IMR-90 (cell line): ENCODE data around the gene ZNF385C. TPM values are rescaled to one million over a fixed set of nuclear protein-coding genes. Genes with fewer than 3 reads are reported as not detected.

ENCODE experiments used
- ATAC-seq: fragments of 200-7000 bp; cut with Tn5 transposase; 2 replicates; pipeline ENCODE4 v1.9.1; 2020; ENCODE audit warnings: low read depth, mild to moderate bottlenecking, moderate library complexity
- BruUV-seq: library from RNA; stranded (reverse); fragments of 400-500 nt; replicated peaks from 2 replicates; lab custom pipeline; 2021; lab: Mats Ljungman, UMichigan
- CTCF ChIA-PET: fragments of 300-600 bp; formaldehyde crosslinking; extraction: SDS; loops from one replicate; lab custom pipeline; 2021; ENCODE audit warnings: antibody characterized with exemption; lab: Yijun Ruan, JAX
- POLR2A ChIA-PET: fragments of 300-600 bp; sonication (Branson Sonifier 250); formaldehyde crosslinking; loops from one replicate; lab custom pipeline; 2022; ENCODE audit warnings: antibody characterized with exemption; ENCODE audit not compliant: unreplicated experiment; lab: Charles Lee
- DNase-seq: peaks from one replicate; pipeline ENCODE4 v3.0.0; 2013
- H2AFZ ChIP-seq: replicated peaks from 2 replicates; pipeline ENCODE3; 2013; ENCODE audit warnings: low read length, mild to moderate bottlenecking; ENCODE audit not compliant: poor library complexity
- H2AK5ac ChIP-seq: 2 replicates; pipeline ENCODE4 v1.6.1; 2013; ENCODE audit warnings: low read depth, low read length, inconsistent platforms
- H2AK9ac ChIP-seq: replicated peaks from 2 replicates; pipeline ENCODE3; 2013; ENCODE audit warnings: mild to moderate bottlenecking, low read depth, low read length, moderate library complexity; ENCODE audit not compliant: poor library complexity
- H2BK120ac ChIP-seq: 2 replicates; pipeline ENCODE4 v1.6.1; 2013; ENCODE audit warnings: low read depth, low read length, inconsistent platforms
- H2BK15ac ChIP-seq: 3 replicates; pipeline ENCODE4 v1.6.1; 2013; ENCODE audit warnings: low read depth, low read length, inconsistent platforms
- H2BK20ac ChIP-seq: 2 replicates; pipeline ENCODE4 v1.6.1; 2013; ENCODE audit warnings: low read depth, mild to moderate bottlenecking, inconsistent platforms, low read length, moderate library complexity
- H2BK5ac ChIP-seq: 2 replicates; pipeline ENCODE4 v1.6.1; 2013; ENCODE audit warnings: mild to moderate bottlenecking, low read depth, low read length, inconsistent platforms; ENCODE audit not compliant: poor library complexity, severe bottlenecking
- H3K14ac ChIP-seq: replicated peaks from 2 replicates; pipeline ENCODE4 v1.6.1; 2013; ENCODE audit warnings: low read depth, low read length, inconsistent platforms
- H3K18ac ChIP-seq: 2 replicates; pipeline ENCODE4 v1.6.1; 2013; ENCODE audit warnings: low read depth, low read length, control low read depth
- H3K23ac ChIP-seq: 2 replicates; pipeline ENCODE4 v1.6.1; 2013; ENCODE audit warnings: low read depth, low read length, inconsistent platforms
- H3K27ac ChIP-seq: 2 replicates; pipeline ENCODE4 v1.5.1; 2013; ENCODE audit warnings: mild to moderate bottlenecking, control low read depth, low read length; ENCODE audit not compliant: insufficient read depth
- H3K27me3 ChIP-seq: 2 replicates; pipeline ENCODE4 v1.6.1; 2013; ENCODE audit warnings: low read length; ENCODE audit not compliant: control insufficient read depth, insufficient read depth
- H3K36me3 ChIP-seq: 2 replicates; pipeline ENCODE4 v1.6.1; 2013; ENCODE audit warnings: low read length, mixed read lengths; ENCODE audit not compliant: control insufficient read depth, insufficient read depth
- H3K4ac ChIP-seq: 2 replicates; pipeline ENCODE4 v1.6.1; 2013; ENCODE audit warnings: low read depth, low read length, inconsistent platforms
- H3K4me1 ChIP-seq: 2 replicates; pipeline ENCODE4 v1.6.1; 2013; ENCODE audit warnings: low read length, mixed read lengths; ENCODE audit not compliant: control insufficient read depth, insufficient read depth
- H3K4me2 ChIP-seq: 2 replicates; pipeline ENCODE4 v1.6.1; 2013; ENCODE audit warnings: low read depth, mild to moderate bottlenecking, control low read depth, low read length, moderate library complexity
- H3K4me3 ChIP-seq: 2 replicates; pipeline ENCODE4 v1.5.1; 2013; ENCODE audit warnings: low read depth, mild to moderate bottlenecking, control low read depth, low read length, moderate library complexity; ENCODE audit not compliant: insufficient read depth
- H3K56ac ChIP-seq: 2 replicates; pipeline ENCODE4 v1.6.1; 2013; ENCODE audit warnings: low read length, inconsistent platforms; ENCODE audit not compliant: insufficient read depth; ENCODE audit errors: extremely low read depth
- H3K79me1 ChIP-seq, 2 experiments: 2 replicates each; pipeline ENCODE4 v1.6.1; 2013; ENCODE audit warnings: low read length in 2 of 2, inconsistent platforms in 1 of 2, low read depth in 1 of 2
- H3K9ac ChIP-seq: 2 replicates; pipeline ENCODE4 v1.6.1; 2013; ENCODE audit warnings: low read depth, low read length, control low read depth
- H3K9me1 ChIP-seq: 2 replicates; pipeline ENCODE4 v1.6.1; 2013; ENCODE audit warnings: low read length, inconsistent platforms; ENCODE audit not compliant: insufficient read depth
- H3K9me3 ChIP-seq: 2 replicates; pipeline ENCODE4 v1.6.1; 2013; ENCODE audit warnings: low read length; ENCODE audit not compliant: control insufficient read depth, insufficient read depth
- H4K20me1 ChIP-seq: 2 replicates; pipeline ENCODE4 v1.6.1; 2013; ENCODE audit warnings: low read length, inconsistent platforms; ENCODE audit not compliant: insufficient read depth
- H4K5ac ChIP-seq: 2 replicates; pipeline ENCODE4 v1.6.1; 2013; ENCODE audit warnings: mild to moderate bottlenecking, low read depth, low read length, control low read depth
- H4K8ac ChIP-seq, 2 experiments: 2 replicates each; pipeline ENCODE4 v1.6.1; 2013; ENCODE audit warnings: low read depth in 2 of 2, low read length in 2 of 2, control low read depth in 1 of 2, inconsistent platforms in 1 of 2
- H4K91ac ChIP-seq: 2 replicates; pipeline ENCODE4 v1.6.1; 2013; ENCODE audit warnings: low read depth, low read length, inconsistent platforms; ENCODE audit not compliant: insufficient read depth
- BHLHE40 ChIP-seq: fragments of 150-350 bp; IDR thresholded peaks from 2 replicates; pipeline ENCODE4 v1.6.1; 2016; ENCODE audit warnings: mild to moderate bottlenecking, low read depth, low read length
- CEBPB ChIP-seq: IDR thresholded peaks from 2 replicates; pipeline ENCODE4 v1.6.1; 2012; ENCODE audit warnings: low read depth, low read length, improper control_type of control experiment
- CHD1 ChIP-seq: IDR thresholded peaks from 2 replicates; pipeline ENCODE4 v1.6.1; 2012; ENCODE audit warnings: low read depth, low read length, improper control_type of control experiment
- FOS ChIP-seq: fragments of 150-350 bp; IDR thresholded peaks from 2 replicates; pipeline ENCODE4 v1.6.1; 2016; ENCODE audit warnings: low read depth, low read length
- MAFK ChIP-seq: IDR thresholded peaks from 2 replicates; pipeline ENCODE4 v1.6.1; 2012; ENCODE audit warnings: low read depth, low read length, improper control_type of control experiment
- MAZ ChIP-seq: IDR thresholded peaks from 2 replicates; pipeline ENCODE4 v1.6.1; 2012; ENCODE audit warnings: low read depth, mild to moderate bottlenecking, low read length, improper control_type of control experiment, moderate library complexity, borderline replicate concordance
- MXI1 ChIP-seq: IDR thresholded peaks from 2 replicates; pipeline ENCODE4 v1.6.1; 2012; ENCODE audit warnings: low read depth, mild to moderate bottlenecking, low read length, moderate library complexity, borderline replicate concordance
- NFE2L2 ChIP-seq: fragments of 150-350 bp; IDR thresholded peaks from 2 replicates; pipeline ENCODE4 v1.6.1; 2016; ENCODE audit warnings: low read depth, mild to moderate bottlenecking, low read length
- POLR2A ChIP-seq: IDR thresholded peaks from 2 replicates; pipeline ENCODE4 v1.6.1; 2012; ENCODE audit warnings: mild to moderate bottlenecking, low read depth, low read length
- RAD21 ChIP-seq: IDR thresholded peaks from 2 replicates; pipeline ENCODE4 v1.6.1; 2012; ENCODE audit warnings: low read length, improper control_type of control experiment
- RCOR1 ChIP-seq: IDR thresholded peaks from 2 replicates; pipeline ENCODE4 v1.6.1; 2012; ENCODE audit warnings: mild to moderate bottlenecking, low read length, improper control_type of control experiment; ENCODE audit not compliant: insufficient replicate concordance
- RFX5 ChIP-seq: IDR thresholded peaks from 2 replicates; pipeline ENCODE4 v1.8.0; 2012; ENCODE audit warnings: low read depth, mild to moderate bottlenecking, low read length, moderate library complexity
- SMC3 ChIP-seq: fragments of 150-350 bp; IDR thresholded peaks from 2 replicates; pipeline ENCODE4 v1.6.1; 2016; ENCODE audit warnings: low read depth, mild to moderate bottlenecking, antibody characterized with exemption, low read length, moderate library complexity
- USF2 ChIP-seq: fragments of 150-350 bp; IDR thresholded peaks from 2 replicates; pipeline ENCODE4 v1.6.1; 2017; ENCODE audit warnings: mild to moderate bottlenecking, antibody characterized with exemption, low read length, low read depth
- WGBS, 2 experiments: methylation state at CpG; one replicate each; pipeline versions ENCODE4 v1.1.5 to v1.1.7; 2013; ENCODE audit warnings: missing lambda C conversion rate in 2 of 2; ENCODE audit not compliant: insufficient read length in 1 of 2; ENCODE audit errors: extremely low coverage in 2 of 2; 5-methylcytosine and 5-hydroxymethylcytosine counted together
- dilution Hi-C: fragments of 300-500 bp; cut with HindIII; formaldehyde crosslinking; loops from one replicate; pipeline ENCODE4 v1.14.3; 2018; ENCODE audit warnings: low sequenced_read_pairs; ENCODE audit not compliant: unreplicated experiment
- in situ Hi-C: fragments of 300-500 bp; cut with MboI; formaldehyde crosslinking; loops from 3 replicates; pipeline ENCODE4 v1.14.3; 2019; ENCODE audit warnings: low sequenced_read_pairs, inconsistent platforms, mixed read lengths
- intact Hi-C: fragments of 100-400 bp; cut with micrococcal nuclease; formaldehyde crosslinking; loops from 2 replicates; pipeline ENCODE4 v1.10.0; 2022
- polyA plus RNA-seq, 3 experiments: library from polyadenylated mRNA; depleted of rRNA; stranded (reverse); fragments of >200 nt; gene quantifications; 2 replicates each; pipeline ENCODE4 v1.2.3, GENCODE V29; 2012; ENCODE audit warnings: low replicate concordance in 1 of 3
- total RNA-seq: library from RNA; depleted of rRNA; stranded (reverse); fragments of >200 nt; gene quantifications from 2 replicates; pipeline ENCODE4 v1.2.3, GENCODE V29; 2012
- TF ChIP-seq, protein P1 (sequence below): conservative IDR thresholded peaks from 2 replicates; pipeline ENCODE4 v1.5.1; 2012; ENCODE audit warnings: mild to moderate bottlenecking, low read depth, low read length, improper control_type of control experiment
- TF ChIP-seq, protein P2 (sequence below): fragments of 150-350 bp; IDR thresholded peaks from 2 replicates; pipeline ENCODE4 v1.6.1; 2016; ENCODE audit warnings: low read depth, mild to moderate bottlenecking, low read length, moderate library complexity, borderline replicate concordance

The ZNF385C gene
- total and polyA plus RNA-seq, 2 of the 4 experiments (the other 2 are of a cell fraction) = not detected

- dilution Hi-C loops (no loop called here), intact Hi-C loops (no loop called here), in situ Hi-C loops (no loop called here)
- Histone ChIP-seq H4K8ac (no peak overlapping the region), H4K20me1 (peaks cover 81% of the 10 kb centered on the region), H3K79me1 (peaks cover 34 to 75% of the 10 kb centered on the region in 2 experiments), H2AK5ac (no peak overlapping the region), H3K4ac (no peak overlapping the region), H4K91ac (no peak overlapping the region), H2AK9ac (no peak overlapping the region), H2AFZ (no peak overlapping the region), H3K56ac (no peak overlapping the region), H4K5ac (no peak overlapping the region), H2BK15ac (no peak overlapping the region), H3K9me3 (no peaks in the 10 kb centered on the region), H2BK120ac (no peak overlapping the region), H3K4me3 (no peak overlapping the region), H3K27me3 (no peaks in the 10 kb centered on the region), H3K18ac (no peak overlapping the region), H2BK20ac (no peak overlapping the region), H3K9me1 (peaks cover 14% of the 10 kb centered on the region), H3K4me2 (no peak overlapping the region), H3K36me3 (peaks cover 7% of the 10 kb centered on the region), H3K4me1 (peaks cover 14% of the 10 kb centered on the region), H3K23ac (no peak overlapping the region), H3K27ac (no peak overlapping the region), H2BK5ac (no peak overlapping the region), H3K14ac (no peak overlapping the region), H3K9ac (no peak overlapping the region)
- ChIA-PET CTCF (interaction anchor here (0.6 kb wide), 1 partner anchor 27 kb away, joined by 4 read pairs; no protein-coding TSS in a partner anchor), POLR2A (no interaction called here)
- no TSS peak for BruUV-seq
- TF ChIP-seq MAFK = no peak
- no peak for TF ChIP-seq RFX5
- TF ChIP-seq USF2 = no peak
- no peak for TF ChIP-seq NFE2L2
- TF ChIP-seq CEBPB = no peak
- TF ChIP-seq, protein P1, sequence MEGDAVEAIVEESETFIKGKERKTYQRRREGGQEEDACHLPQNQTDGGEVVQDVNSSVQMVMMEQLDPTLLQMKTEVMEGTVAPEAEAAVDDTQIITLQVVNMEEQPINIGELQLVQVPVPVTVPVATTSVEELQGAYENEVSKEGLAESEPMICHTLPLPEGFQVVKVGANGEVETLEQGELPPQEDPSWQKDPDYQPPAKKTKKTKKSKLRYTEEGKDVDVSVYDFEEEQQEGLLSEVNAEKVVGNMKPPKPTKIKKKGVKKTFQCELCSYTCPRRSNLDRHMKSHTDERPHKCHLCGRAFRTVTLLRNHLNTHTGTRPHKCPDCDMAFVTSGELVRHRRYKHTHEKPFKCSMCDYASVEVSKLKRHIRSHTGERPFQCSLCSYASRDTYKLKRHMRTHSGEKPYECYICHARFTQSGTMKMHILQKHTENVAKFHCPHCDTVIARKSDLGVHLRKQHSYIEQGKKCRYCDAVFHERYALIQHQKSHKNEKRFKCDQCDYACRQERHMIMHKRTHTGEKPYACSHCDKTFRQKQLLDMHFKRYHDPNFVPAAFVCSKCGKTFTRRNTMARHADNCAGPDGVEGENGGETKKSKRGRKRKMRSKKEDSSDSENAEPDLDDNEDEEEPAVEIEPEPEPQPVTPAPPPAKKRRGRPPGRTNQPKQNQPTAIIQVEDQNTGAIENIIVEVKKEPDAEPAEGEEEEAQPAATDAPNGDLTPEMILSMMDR = no peak
- no peak for TF ChIP-seq MXI1
- TF ChIP-seq POLR2A = no peak
- no peak for TF ChIP-seq RCOR1
- TF ChIP-seq BHLHE40 = no peak
- TF ChIP-seq CHD1 = no peak
- TF ChIP-seq RAD21 = no peak
- TF ChIP-seq MAZ = no peak
- TF ChIP-seq FOS = no peak
- no peak for TF ChIP-seq SMC3
- TF ChIP-seq, protein P2, sequence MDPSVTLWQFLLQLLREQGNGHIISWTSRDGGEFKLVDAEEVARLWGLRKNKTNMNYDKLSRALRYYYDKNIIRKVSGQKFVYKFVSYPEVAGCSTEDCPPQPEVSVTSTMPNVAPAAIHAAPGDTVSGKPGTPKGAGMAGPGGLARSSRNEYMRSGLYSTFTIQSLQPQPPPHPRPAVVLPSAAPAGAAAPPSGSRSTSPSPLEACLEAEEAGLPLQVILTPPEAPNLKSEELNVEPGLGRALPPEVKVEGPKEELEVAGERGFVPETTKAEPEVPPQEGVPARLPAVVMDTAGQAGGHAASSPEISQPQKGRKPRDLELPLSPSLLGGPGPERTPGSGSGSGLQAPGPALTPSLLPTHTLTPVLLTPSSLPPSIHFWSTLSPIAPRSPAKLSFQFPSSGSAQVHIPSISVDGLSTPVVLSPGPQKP = no peak
- WGBS, 2 experiments = no CpG with 5 or more reads among the region's 1 CpG
- no peak for DNase-seq
- no peak for ATAC-seq
These were observed 93.1 kb downstream of the ZNF385C start for GRCh38 chr17:42005166-42005565.
